Osteocyte (in vitro differentiated cells): ENCODE data around the gene C2orf74. TPM values are rescaled to one million over a fixed set of nuclear protein-coding genes. Genes with fewer than 3 reads are reported as not detected.

ENCODE experiments used
- DNase-seq: peaks from one replicate; pipeline ENCODE4 v3.0.0; 2021; ENCODE audit warnings: mixed read lengths; ENCODE audit not compliant: unreplicated experiment; ENCODE audit errors: extremely low spot score
- H3K27ac Mint-ChIP-seq: one replicate; pipeline ENCODE4 v1.8.0; 2021; ENCODE audit warnings: mild to moderate bottlenecking, mixed read lengths; ENCODE audit not compliant: unreplicated experiment
- H3K27me3 Mint-ChIP-seq: one replicate; pipeline ENCODE4 v1.8.0; 2021; ENCODE audit warnings: mixed read lengths; ENCODE audit not compliant: unreplicated experiment
- H3K36me3 Mint-ChIP-seq: one replicate; pipeline ENCODE4 v1.8.0; 2021; ENCODE audit warnings: mixed read lengths; ENCODE audit not compliant: unreplicated experiment
- H3K4me1 Mint-ChIP-seq: one replicate; pipeline ENCODE4 v1.8.0; 2021; ENCODE audit warnings: mixed read lengths; ENCODE audit not compliant: unreplicated experiment
- H3K4me3 Mint-ChIP-seq: one replicate; pipeline ENCODE4 v1.8.0; 2021; ENCODE audit warnings: mild to moderate bottlenecking, moderate library complexity, mixed read lengths; ENCODE audit not compliant: unreplicated experiment
- H3K9me3 Mint-ChIP-seq: one replicate; pipeline ENCODE4 v1.8.0; 2021; ENCODE audit warnings: mixed read lengths; ENCODE audit not compliant: unreplicated experiment
- long read RNA-seq: library from polyadenylated mRNA; unstranded; transcript quantifications from one replicate; pipeline ENCODE4 v2.0.0, GENCODE V29; 2021
- total RNA-seq: library from RNA; stranded (reverse); gene quantifications from 2 replicates; pipeline ENCODE4 v1.2.1, GENCODE V29; 2021
- TF ChIP-seq, protein P1 (sequence below): fragments of 200-600 bp; sonication (generic); IDR thresholded peaks from 2 replicates; pipeline ENCODE4 v1.5.0; 2021; ENCODE audit warnings: antibody characterized with exemption, mild to moderate bottlenecking, moderate library complexity

Gene C2orf74
- 9.2 and 10.3 TPM in 2 replicates for total RNA-seq
- long read RNA-seq, partial matches to known transcripts, result 0 of 19 reads
- long read RNA-seq, other reads (novel, unspliced or antisense), result 15 of 19 reads

DNA sequence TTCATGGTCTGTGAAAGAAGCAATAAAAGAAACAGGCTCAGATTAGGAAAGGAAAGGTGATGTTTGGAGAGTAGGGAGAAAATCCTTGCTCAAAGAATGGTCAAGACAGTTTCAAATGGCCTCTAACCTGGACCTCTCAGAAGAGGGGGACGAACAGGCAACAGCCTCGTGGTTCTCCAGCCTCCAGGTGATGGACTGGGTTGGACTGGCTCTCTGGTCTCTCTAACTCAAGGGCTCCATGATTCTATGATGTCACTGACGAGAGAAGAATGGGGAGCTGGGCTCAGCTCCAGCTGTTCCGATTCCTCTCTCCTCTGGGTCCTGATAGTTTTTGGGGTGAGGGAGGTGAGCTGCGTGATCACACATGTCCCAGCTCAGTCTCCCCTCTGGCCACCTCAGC lies at the start of gene C2orf74:
C2orf74 (plus strand) TSS at position 301 of the 400 bp plus-strand sequence. CDS start 327 bp downstream, outside the sequence.
- H3K9me3 Mint-ChIP-seq, result peaks cover 8% of the 10 kb centered on the region
- H3K36me3 Mint-ChIP-seq, result peaks cover 48% of the 10 kb centered on the region
- no peaks in the 10 kb centered on the region for H3K27me3 Mint-ChIP-seq
- no peak within 1 kb of the TSS for H3K27ac Mint-ChIP-seq
- H3K4me3 Mint-ChIP-seq, result no peak within 1 kb of the TSS
- H3K4me1 Mint-ChIP-seq, result no peaks in the 10 kb centered on the region
- DNase-seq, result no peak
- TF ChIP-seq, protein P1, sequence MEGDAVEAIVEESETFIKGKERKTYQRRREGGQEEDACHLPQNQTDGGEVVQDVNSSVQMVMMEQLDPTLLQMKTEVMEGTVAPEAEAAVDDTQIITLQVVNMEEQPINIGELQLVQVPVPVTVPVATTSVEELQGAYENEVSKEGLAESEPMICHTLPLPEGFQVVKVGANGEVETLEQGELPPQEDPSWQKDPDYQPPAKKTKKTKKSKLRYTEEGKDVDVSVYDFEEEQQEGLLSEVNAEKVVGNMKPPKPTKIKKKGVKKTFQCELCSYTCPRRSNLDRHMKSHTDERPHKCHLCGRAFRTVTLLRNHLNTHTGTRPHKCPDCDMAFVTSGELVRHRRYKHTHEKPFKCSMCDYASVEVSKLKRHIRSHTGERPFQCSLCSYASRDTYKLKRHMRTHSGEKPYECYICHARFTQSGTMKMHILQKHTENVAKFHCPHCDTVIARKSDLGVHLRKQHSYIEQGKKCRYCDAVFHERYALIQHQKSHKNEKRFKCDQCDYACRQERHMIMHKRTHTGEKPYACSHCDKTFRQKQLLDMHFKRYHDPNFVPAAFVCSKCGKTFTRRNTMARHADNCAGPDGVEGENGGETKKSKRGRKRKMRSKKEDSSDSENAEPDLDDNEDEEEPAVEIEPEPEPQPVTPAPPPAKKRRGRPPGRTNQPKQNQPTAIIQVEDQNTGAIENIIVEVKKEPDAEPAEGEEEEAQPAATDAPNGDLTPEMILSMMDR, result no peak

GRCh38 chr2:61114147-61114546 lies 47.8 kb upstream of the C2orf74 start:
- H3K27me3 Mint-ChIP-seq, result no peaks in the 10 kb centered on the region
- H3K27ac Mint-ChIP-seq, result no peak overlapping the region
- TF ChIP-seq, protein P1, result no peak
- H3K9me3 Mint-ChIP-seq, result no peaks in the 10 kb centered on the region
- H3K36me3 Mint-ChIP-seq, result peaks cover 36% of the 10 kb centered on the region
- H3K4me3 Mint-ChIP-seq, result no peak overlapping the region
- H3K4me1 Mint-ChIP-seq, result peaks cover 6% of the 10 kb centered on the region
- no peak for DNase-seq

GRCh38 chr2:61116302-61116701 lies 45.7 kb upstream of the C2orf74 start:
- no peak for DNase-seq
- Mint-ChIP-seq H3K27ac (no peak overlapping the region), H3K36me3 (peaks cover 43% of the 10 kb centered on the region), H3K27me3 (no peaks in the 10 kb centered on the region), H3K4me1 (peaks cover 6% of the 10 kb centered on the region), H3K4me3 (no peak overlapping the region), H3K9me3 (no peaks in the 10 kb centered on the region)
- TF ChIP-seq, protein P1, result no peak

GRCh38 chr2:61117534-61117933 lies 44.5 kb upstream of the C2orf74 start:
- no peak for DNase-seq
- Mint-ChIP-seq H3K27me3 (no peaks in the 10 kb centered on the region), H3K4me1 (peaks cover 6% of the 10 kb centered on the region), H3K27ac (no peak overlapping the region), H3K9me3 (no peaks in the 10 kb centered on the region), H3K4me3 (no peak overlapping the region), H3K36me3 (peaks cover 32% of the 10 kb centered on the region)
- TF ChIP-seq, protein P1, result no peak

- H3K27ac Mint-ChIP-seq, result no peak overlapping the region
Observed at GRCh38 chr2:61125123-61125710, 36.8 kb upstream of the C2orf74 start.

More at GRCh38 chr2:61125123-61125710, 36.8 kb upstream of the C2orf74 start:
- TF ChIP-seq, protein P1, result no peak
- no peaks in the 10 kb centered on the region for H3K27me3 Mint-ChIP-seq
- no peak overlapping the region for H3K4me3 Mint-ChIP-seq
- H3K4me1 Mint-ChIP-seq, result no peaks in the 10 kb centered on the region
- peaks cover 4% of the 10 kb centered on the region for H3K9me3 Mint-ChIP-seq
- H3K36me3 Mint-ChIP-seq, result peaks cover 15% of the 10 kb centered on the region
- DNase-seq, result no peak
